GM10266 (cell line): ENCODE data around the gene TBC1D4.

ENCODE experiments used
- DNase-seq: peaks from one replicate; pipeline ENCODE4 v3.0.0; 2012; ENCODE audit errors: extremely low spot score
- TF ChIP-seq, protein P1 (sequence below): IDR thresholded peaks from 2 replicates; pipeline ENCODE4 v1.5.1; 2012; ENCODE audit warnings: mild to moderate bottlenecking, low read depth; ENCODE audit not compliant: control insufficient read depth, insufficient read depth; ENCODE audit errors: missing control alignments

TBC1D4 gene

DNA sequence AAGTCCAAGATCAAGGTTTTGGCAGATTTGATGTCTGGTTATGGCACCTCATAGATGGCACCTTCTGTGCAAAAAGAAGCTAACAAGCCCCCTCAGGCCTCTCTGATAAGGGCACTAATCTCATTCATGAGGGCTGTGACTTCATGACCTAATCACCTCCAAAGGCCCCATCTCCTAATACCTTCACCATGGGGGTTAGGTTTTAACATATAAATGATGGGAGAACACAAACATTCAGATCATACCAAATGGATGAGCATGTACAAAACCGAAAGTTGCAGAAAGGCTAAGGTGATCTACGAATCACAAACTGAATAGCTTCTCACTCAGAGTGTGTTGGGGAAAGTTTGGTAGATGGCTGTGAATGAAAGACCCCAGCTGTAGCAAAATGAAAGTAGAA, 217.4 kb downstream of the TBC1D4 start:
- no peak for DNase-seq
- TF ChIP-seq, protein P1, sequence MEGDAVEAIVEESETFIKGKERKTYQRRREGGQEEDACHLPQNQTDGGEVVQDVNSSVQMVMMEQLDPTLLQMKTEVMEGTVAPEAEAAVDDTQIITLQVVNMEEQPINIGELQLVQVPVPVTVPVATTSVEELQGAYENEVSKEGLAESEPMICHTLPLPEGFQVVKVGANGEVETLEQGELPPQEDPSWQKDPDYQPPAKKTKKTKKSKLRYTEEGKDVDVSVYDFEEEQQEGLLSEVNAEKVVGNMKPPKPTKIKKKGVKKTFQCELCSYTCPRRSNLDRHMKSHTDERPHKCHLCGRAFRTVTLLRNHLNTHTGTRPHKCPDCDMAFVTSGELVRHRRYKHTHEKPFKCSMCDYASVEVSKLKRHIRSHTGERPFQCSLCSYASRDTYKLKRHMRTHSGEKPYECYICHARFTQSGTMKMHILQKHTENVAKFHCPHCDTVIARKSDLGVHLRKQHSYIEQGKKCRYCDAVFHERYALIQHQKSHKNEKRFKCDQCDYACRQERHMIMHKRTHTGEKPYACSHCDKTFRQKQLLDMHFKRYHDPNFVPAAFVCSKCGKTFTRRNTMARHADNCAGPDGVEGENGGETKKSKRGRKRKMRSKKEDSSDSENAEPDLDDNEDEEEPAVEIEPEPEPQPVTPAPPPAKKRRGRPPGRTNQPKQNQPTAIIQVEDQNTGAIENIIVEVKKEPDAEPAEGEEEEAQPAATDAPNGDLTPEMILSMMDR: no peak

DNA sequence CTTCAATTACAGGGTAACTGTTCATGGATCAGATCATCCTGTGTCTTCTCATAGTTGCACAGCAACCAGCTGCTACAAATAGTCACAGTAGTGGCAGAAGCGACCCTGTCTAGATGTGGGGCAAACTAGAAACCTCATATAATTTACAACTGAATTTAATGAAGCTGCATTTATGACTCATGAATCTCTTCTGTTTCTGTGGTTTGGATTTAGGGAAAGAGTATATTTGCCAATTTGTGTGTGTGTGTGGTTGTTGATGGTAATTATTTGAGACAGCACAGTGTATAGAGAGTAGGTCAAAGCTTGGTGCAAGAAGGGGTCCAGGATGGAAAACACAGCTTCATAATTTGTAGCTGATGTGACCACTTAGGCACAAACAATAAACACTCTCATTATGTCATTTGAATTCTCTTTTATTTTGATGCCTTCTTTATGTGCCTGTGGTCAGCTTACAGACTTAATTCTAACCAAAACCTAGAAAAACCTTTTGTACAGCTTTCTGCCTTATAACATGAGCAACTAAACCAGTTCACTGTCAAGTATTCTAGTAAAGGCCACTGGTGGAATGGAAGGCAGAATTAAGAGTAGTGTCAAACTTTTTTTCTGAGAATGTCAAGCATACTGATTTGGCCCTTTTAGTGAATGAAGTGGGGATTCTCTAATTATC, 218.1 kb downstream of the TBC1D4 start:
- TF ChIP-seq, protein P1: no peak
- no peak for DNase-seq

DNA sequence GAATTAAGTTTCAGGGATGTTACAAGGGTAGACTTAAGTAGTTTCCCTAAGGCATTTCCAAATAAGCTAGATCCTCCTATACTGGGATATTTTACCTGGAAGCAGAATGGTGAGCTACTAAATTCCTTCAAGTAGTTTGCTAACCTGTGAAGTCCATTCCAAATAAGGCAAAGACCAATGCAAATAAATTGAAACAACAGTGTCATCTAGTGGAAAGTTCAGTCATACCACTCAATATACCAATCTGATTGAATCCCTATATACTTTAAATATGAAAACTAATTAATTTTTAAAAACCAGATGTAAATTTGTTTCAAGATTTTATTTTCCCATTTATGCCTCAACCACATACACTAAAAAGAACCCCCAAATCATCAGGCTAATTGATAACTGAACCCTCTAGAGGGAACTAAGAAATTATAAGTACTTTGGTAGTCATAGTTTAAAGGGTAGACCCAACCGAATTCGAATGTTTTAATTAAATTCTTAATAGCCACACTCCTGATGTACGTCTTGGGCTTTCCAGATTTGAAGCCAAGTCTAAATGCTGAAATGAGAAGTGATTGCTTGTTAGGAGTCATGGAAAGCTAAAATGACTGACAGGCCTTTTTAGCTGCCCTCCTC, 223.7 kb downstream of the TBC1D4 start:
- TF ChIP-seq, protein P1: peak; percentile 28
- DNase-seq: no peak

DNA sequence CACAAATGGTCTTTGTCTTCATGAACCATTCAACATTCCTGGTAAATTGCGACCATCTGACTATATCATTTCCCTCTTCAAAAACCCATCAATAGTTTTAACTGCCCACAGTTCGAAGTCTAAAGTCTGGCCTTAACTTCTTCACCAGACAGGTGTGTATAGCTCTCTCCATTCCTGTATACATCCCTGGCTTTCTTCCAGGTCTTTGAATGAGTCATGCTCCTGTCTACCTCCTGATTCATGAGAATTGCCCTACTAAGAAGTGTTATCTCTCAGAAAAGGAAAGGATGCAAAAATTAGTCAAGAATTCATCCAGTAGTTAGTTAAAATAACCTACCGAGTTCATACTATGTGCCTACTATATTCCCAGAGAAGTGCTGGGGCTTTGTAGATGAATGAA, 225.0 kb downstream of the TBC1D4 start:
- DNase-seq: no peak
- TF ChIP-seq, protein P1: no peak

DNA sequence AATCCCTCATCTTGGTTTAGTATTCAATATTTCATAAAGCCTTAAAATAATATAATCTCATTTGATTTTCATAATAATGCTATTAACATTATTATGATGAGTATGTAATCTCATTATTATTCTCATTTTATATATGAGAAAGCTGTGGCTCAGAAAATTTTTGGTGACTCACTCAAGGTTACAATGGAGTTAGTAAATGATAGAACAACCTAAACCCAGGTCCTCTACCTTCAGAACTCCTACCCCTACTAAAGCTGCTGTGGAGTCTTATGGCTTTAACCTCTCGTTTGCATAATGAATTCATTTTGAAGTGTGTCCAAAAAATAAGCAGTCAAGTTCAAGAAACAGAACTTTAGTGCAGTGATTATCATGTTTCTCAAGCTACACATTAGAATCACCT, 226.3 kb downstream of the TBC1D4 start:
- DNase-seq: no peak
- TF ChIP-seq, protein P1: no peak

DNA sequence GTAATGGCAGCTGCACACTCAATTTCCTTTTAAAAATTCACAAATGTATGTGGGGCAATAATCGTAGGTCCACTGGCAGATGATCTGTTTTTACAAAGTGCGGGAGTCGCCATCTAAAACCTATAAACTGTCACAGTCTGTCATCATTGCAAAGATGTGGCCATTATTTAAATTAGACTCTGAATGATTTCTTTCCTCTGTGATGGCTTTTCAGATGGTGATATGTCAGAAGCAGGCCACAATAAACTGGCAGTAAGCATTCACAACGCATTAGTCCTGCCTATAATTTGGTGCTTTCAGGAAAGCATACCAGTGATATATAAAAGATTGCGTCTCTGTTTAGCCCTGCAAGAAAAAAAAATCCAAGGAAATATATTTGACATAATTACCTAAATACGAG, 226.8 kb downstream of the TBC1D4 start:
- DNase-seq: no peak

DNA sequence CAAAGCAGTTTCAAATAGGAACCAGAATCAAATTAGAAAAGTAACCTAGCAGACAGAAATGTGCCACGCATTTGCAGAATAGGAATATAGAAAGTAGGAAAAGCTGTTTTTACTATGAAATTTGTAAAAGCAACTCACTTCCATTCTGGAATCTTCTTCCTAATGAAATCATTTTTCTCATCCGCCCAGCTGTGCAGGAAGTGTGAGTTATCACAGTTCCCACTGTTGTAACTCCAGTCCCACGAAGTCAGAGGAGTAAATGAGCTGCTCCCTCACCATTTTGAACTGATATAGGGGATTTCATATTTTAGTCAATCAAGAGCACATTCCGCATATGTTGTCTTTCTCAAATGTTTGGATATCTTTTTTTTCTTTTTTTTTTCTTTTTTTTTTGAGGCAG, 230.8 kb downstream of the TBC1D4 start:
- DNase-seq: no peak
- TF ChIP-seq, protein P1: no peak

More for the DNA sequence above, 226.8 kb downstream of the TBC1D4 start:
- TF ChIP-seq, protein P1: no peak
